Astrocyte (in vitro differentiated cells and primary cell): ENCODE measurements around the gene NR1H2. TPM values are rescaled to one million over a fixed set of nuclear protein-coding genes. Genes with fewer than 3 reads are reported as not detected.

Source experiments
- DNase-seq: peaks from one replicate; pipeline ENCODE4 v3.0.0-alpha.2; 2010; ENCODE audit warnings: low read depth
- FAIRE-seq: peaks from 2 replicates; lab custom pipeline; 2011; peaks lifted over from hg19 to GRCh38; lab: Jason Lieb, UNC
- H2AFZ ChIP-seq: 2 replicates; pipeline ENCODE4 v1.6.0; 2012; ENCODE audit warnings: low read depth, low read length, inconsistent platforms
- H3K27ac ChIP-seq: 2 replicates; pipeline ENCODE4 v1.5.1; 2011; ENCODE audit warnings: low read depth, low read length, inconsistent platforms
- H3K27me3 ChIP-seq: 2 replicates; pipeline ENCODE4 v1.6.0; 2011; ENCODE audit warnings: low read length, inconsistent platforms; ENCODE audit not compliant: insufficient read depth
- H3K36me3 ChIP-seq: 2 replicates; pipeline ENCODE4 v1.5.1; 2011; ENCODE audit warnings: low read length, inconsistent platforms; ENCODE audit not compliant: insufficient read depth
- H3K4me1 ChIP-seq: 2 replicates; pipeline ENCODE4 v1.5.1; 2011; ENCODE audit warnings: low read length, inconsistent platforms; ENCODE audit not compliant: insufficient read depth
- H3K4me2 ChIP-seq: 2 replicates; pipeline ENCODE4 v1.6.0; 2012; ENCODE audit warnings: low read length, inconsistent platforms
- H3K4me3 ChIP-seq: 2 replicates; pipeline ENCODE4 v1.5.1; 2011; ENCODE audit warnings: low read depth, mild to moderate bottlenecking, low read length, inconsistent platforms; ENCODE audit not compliant: insufficient read depth
- H3K79me2 ChIP-seq: 2 replicates; pipeline ENCODE4 v1.6.0; 2012; ENCODE audit warnings: mild to moderate bottlenecking, low read length, inconsistent platforms; ENCODE audit not compliant: insufficient read depth
- H3K9ac ChIP-seq: 2 replicates; pipeline ENCODE4 v1.6.0; 2012; ENCODE audit warnings: mild to moderate bottlenecking, low read length, inconsistent platforms
- H3K9me3 ChIP-seq: 2 replicates; pipeline ENCODE4 v1.5.1; 2012; ENCODE audit warnings: low read depth, mild to moderate bottlenecking, low read length, inconsistent platforms; ENCODE audit not compliant: insufficient read depth
- H4K20me1 ChIP-seq: 2 replicates; pipeline ENCODE4 v1.6.0; 2012; ENCODE audit warnings: low read length, inconsistent platforms; ENCODE audit not compliant: insufficient read depth
- H3K27ac Mint-ChIP-seq: one replicate; pipeline ENCODE4 v1.8.0; 2021; ENCODE audit warnings: mild to moderate bottlenecking, mixed read lengths; ENCODE audit not compliant: unreplicated experiment
- H3K27me3 Mint-ChIP-seq: one replicate; pipeline ENCODE4 v1.8.0; 2021; ENCODE audit warnings: low read depth, mixed read lengths; ENCODE audit not compliant: unreplicated experiment
- H3K36me3 Mint-ChIP-seq: one replicate; pipeline ENCODE4 v1.8.0; 2021; ENCODE audit warnings: low read depth, mixed read lengths; ENCODE audit not compliant: unreplicated experiment
- H3K4me1 Mint-ChIP-seq: one replicate; pipeline ENCODE4 v1.8.0; 2021; ENCODE audit warnings: low read depth, mixed read lengths; ENCODE audit not compliant: unreplicated experiment
- H3K4me3 Mint-ChIP-seq: one replicate; pipeline ENCODE4 v1.8.0; 2021; ENCODE audit warnings: mild to moderate bottlenecking, moderate library complexity, mixed read lengths; ENCODE audit not compliant: unreplicated experiment
- H3K9me3 Mint-ChIP-seq: one replicate; pipeline ENCODE4 v1.8.0; 2021; ENCODE audit warnings: mild to moderate bottlenecking, mixed read lengths; ENCODE audit not compliant: unreplicated experiment
- CTCF ChIP-seq: IDR thresholded peaks from 2 replicates; pipeline ENCODE4 v1.5.1; 2011; ENCODE audit warnings: low read depth, mild to moderate bottlenecking, inconsistent platforms, low read length, moderate library complexity; ENCODE audit not compliant: insufficient read depth
- EZH2 ChIP-seq: IDR thresholded peaks from 2 replicates; pipeline ENCODE4 v1.6.1; 2012; ENCODE audit warnings: mild to moderate bottlenecking, low read length, inconsistent platforms; ENCODE audit not compliant: insufficient read depth
- total RNA-seq: library from RNA; stranded (reverse); gene quantifications from 2 replicates; pipeline ENCODE4 v1.2.1, GENCODE V29; 2021

Gene NR1H2
- total RNA-seq, 1 donor from 2014 or later: 33.4 TPM

- Histone ChIP-seq H3K27ac (peak overlapping the region; percentile 36), H3K4me1 (peaks cover 11% of the 10 kb centered on the region), H3K4me2 (peak overlapping the region; percentile 97), H4K20me1 (no peaks in the 10 kb centered on the region), H3K4me3 (peak overlapping the region; percentile 70), H2AFZ (peak overlapping the region; percentile 48), H3K36me3 (peaks cover 10% of the 10 kb centered on the region), H3K9me3 (no peaks in the 10 kb centered on the region), H3K27me3 (no peaks in the 10 kb centered on the region), H3K79me2 (peaks cover 28% of the 10 kb centered on the region), H3K9ac (peak overlapping the region; percentile 81)
- no peaks in the 10 kb centered on the region for H3K9me3 Mint-ChIP-seq
- H3K27ac Mint-ChIP-seq: peak overlapping the region; percentile 66
- H3K36me3 Mint-ChIP-seq: peaks cover 7% of the 10 kb centered on the region
- TF ChIP-seq CTCF (no peak), EZH2 (no peak)
- H3K27me3 Mint-ChIP-seq: no peaks in the 10 kb centered on the region
- peaks cover 6% of the 10 kb centered on the region for H3K4me1 Mint-ChIP-seq
- DNase-seq (no peak), FAIRE-seq (no peak)
- H3K4me3 Mint-ChIP-seq: peak overlapping the region; percentile 94
These were observed 7.0 kb downstream of the NR1H2 start for GRCh38 chr19:50383001-50383851.

- Histone ChIP-seq H3K9ac (peak within 1 kb of the TSS; percentile 81), H3K4me3 (peak within 1 kb of the TSS; percentile 70), H3K4me2 (peak within 1 kb of the TSS; percentile 97), H2AFZ (peak within 1 kb of the TSS; percentile 71), H3K36me3 (peaks cover 10% of the 10 kb centered on the region), H3K79me2 (peaks cover 31% of the 10 kb centered on the region), H3K27me3 (no peaks in the 10 kb centered on the region), H3K27ac (peak within 1 kb of the TSS; percentile 66), H4K20me1 (no peaks in the 10 kb centered on the region), H3K9me3 (no peaks in the 10 kb centered on the region), H3K4me1 (peaks cover 11% of the 10 kb centered on the region)
- Mint-ChIP-seq H3K4me3 (peak within 1 kb of the TSS; percentile 94), H3K36me3 (peaks cover 7% of the 10 kb centered on the region), H3K27ac (peak within 1 kb of the TSS; percentile 66), H3K4me1 (peaks cover 6% of the 10 kb centered on the region), H3K27me3 (no peaks in the 10 kb centered on the region), H3K9me3 (no peaks in the 10 kb centered on the region)
- peak; percentile 84 for DNase-seq
- TF ChIP-seq EZH2 (no peak), CTCF (no peak)
- FAIRE-seq: no peak
These were observed 7.8 kb downstream of the NR1H2 start, which contains the start of gene POLD1 for GRCh38 chr19:50383852-50384684. Gene POLD1, plus strand, starts transcription at chr19:50384347. Its CDS starts 14,505 bp downstream, at chr19:50398852.
